PC-9 (cell line): ENCODE data around the gene NRARP. TPM values are rescaled to one million over a fixed set of nuclear protein-coding genes. Genes with fewer than 3 reads are reported as not detected.

ENCODE experiments used
- BruUV-seq: library from RNA; stranded (reverse); fragments of 400-500 nt; replicated peaks from 2 replicates; lab custom pipeline; 2021; lab: Mats Ljungman, UMichigan
- CTCF ChIA-PET: fragments of 300-600 bp; sonication (Branson Sonifier 250); formaldehyde crosslinking; loops from one replicate; lab custom pipeline; 2022; ENCODE audit warnings: antibody characterized with exemption; lab: Charles Lee
- POLR2A ChIA-PET: fragments of 300-600 bp; sonication (Branson Sonifier 250); formaldehyde crosslinking; loops from one replicate; lab custom pipeline; 2022; ENCODE audit warnings: antibody characterized with exemption; ENCODE audit not compliant: unreplicated experiment; lab: Charles Lee
- DNase-seq, 2 experiments: peaks; one replicate each; pipeline versions ENCODE4 v3.0.0 to v3.0.0-alpha.2; 2015 to 2022; ENCODE audit warnings: mixed read lengths in 1 of 2
- H2AFZ ChIP-seq: fragments of 200-600 bp; sonication (generic); 2 replicates; pipeline ENCODE4 v1.8.1; 2017; ENCODE audit warnings: antibody characterized with exemption
- H3F3A ChIP-seq: fragments of 200-600 bp; sonication (generic); 2 replicates; pipeline ENCODE4 v1.8.1; 2017; ENCODE audit warnings: antibody characterized with exemption, mild to moderate bottlenecking, low read depth; ENCODE audit not compliant: insufficient read depth
- H3K27ac ChIP-seq: fragments of 200-600 bp; sonication (generic); 2 replicates; pipeline ENCODE4 v1.6.1; 2016; ENCODE audit warnings: mixed run types
- H3K27me3 ChIP-seq: fragments of 200-600 bp; sonication (generic); 2 replicates; pipeline ENCODE4 v1.6.1; 2016; ENCODE audit warnings: low read depth, mixed run types; ENCODE audit not compliant: insufficient read depth
- H3K36me3 ChIP-seq: fragments of 200-600 bp; sonication (generic); 2 replicates; pipeline ENCODE4 v1.6.1; 2016; ENCODE audit warnings: low read depth, mixed run types
- H3K4me1 ChIP-seq: fragments of 200-600 bp; sonication (generic); replicated peaks from 2 replicates; pipeline ENCODE4 v1.6.1; 2016; ENCODE audit warnings: mixed run types; ENCODE audit not compliant: insufficient read depth
- H3K4me2 ChIP-seq: fragments of 200-600 bp; sonication (generic); 2 replicates; pipeline ENCODE4 v1.6.1; 2017; ENCODE audit warnings: mixed run types
- H3K4me3 ChIP-seq: fragments of 200-600 bp; sonication (generic); 2 replicates; pipeline ENCODE4 v1.6.1; 2016; ENCODE audit warnings: mixed run types
- H3K79me2 ChIP-seq: fragments of 200-600 bp; sonication (generic); 2 replicates; pipeline ENCODE4 v1.6.1; 2017; ENCODE audit warnings: low read depth, mixed run types
- H3K9me2 ChIP-seq: fragments of 200-600 bp; sonication (generic); 2 replicates; pipeline ENCODE4 v1.8.1; 2017; ENCODE audit warnings: mild to moderate bottlenecking; ENCODE audit not compliant: insufficient read depth
- H3K9me3 ChIP-seq: fragments of 200-600 bp; sonication (generic); 2 replicates; pipeline ENCODE4 v1.8.1; 2016; ENCODE audit warnings: low read depth; ENCODE audit not compliant: insufficient read depth
- H4K20me1 ChIP-seq: fragments of 200-600 bp; sonication (generic); 2 replicates; pipeline ENCODE4 v1.8.1; 2017; ENCODE audit not compliant: insufficient read depth
- EZH2 ChIP-seq: fragments of 200-600 bp; sonication (generic); IDR thresholded peaks from 2 replicates; pipeline ENCODE4 v1.8.0; 2017; ENCODE audit warnings: antibody characterized with exemption, low read depth
- intact Hi-C: fragments of 100-400 bp; cut with micrococcal nuclease; formaldehyde crosslinking; loops from one replicate; pipeline ENCODE4 v1.10.0; 2022; ENCODE audit not compliant: unreplicated experiment
- total RNA-seq: library from RNA; stranded (reverse); gene quantifications from 2 replicates; pipeline ENCODE4 v1.2.3, GENCODE V29; 2021
- TF ChIP-seq, protein P1 (sequence below): fragments of 200-600 bp; sonication (generic); conservative IDR thresholded peaks from 2 replicates; pipeline ENCODE4 v1.6.1; 2017; ENCODE audit warnings: mixed run types, antibody characterized with exemption, mild to moderate bottlenecking, moderate library complexity

The NRARP gene
- total RNA-seq, 1 experiment from 2014 or later, result 20.6 TPM

DNA sequence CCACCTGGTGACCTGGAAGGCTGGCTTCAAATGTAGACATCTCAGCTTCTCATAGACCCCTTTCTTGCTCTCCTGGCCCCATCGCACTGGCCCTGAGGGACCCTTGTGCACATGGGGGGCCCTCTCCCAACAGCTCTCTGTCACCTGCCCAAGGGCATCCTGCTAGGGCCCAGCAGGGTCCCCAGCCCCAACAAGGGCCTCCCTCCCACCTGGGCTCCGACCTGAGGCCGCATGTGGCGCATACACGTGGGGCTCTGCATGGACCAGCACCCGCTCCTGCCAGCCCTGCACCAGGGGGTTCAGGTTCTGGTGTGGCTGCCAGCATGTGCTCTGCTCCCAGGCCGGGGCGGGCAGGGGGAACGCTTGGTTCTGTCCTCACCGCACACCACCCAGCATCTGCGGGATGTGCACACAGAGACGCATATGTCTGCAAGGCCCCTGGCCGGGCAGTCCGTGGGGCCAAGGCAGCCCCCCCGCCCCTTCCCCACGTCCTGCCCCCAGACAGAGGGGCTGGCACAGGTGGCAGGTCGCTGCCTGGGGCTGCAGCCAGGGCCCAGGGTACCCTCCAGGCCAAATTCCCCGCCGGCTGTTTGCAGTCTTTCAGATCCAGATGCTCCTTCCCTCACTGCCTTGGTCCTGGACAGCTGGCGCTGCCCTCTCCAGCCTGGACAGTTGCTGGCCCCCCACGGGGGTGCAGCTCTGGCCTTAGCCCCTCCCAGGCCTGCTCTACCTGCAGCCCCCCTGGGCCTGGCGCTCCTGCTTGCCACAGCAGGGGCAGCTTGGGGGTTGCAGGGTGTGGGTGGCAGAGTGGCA is 17.9 kb upstream of the NRARP start:
- Histone ChIP-seq H3K4me2 (no peak overlapping the region), H3K79me2 (no peaks in the 10 kb centered on the region), H4K20me1 (no peaks in the 10 kb centered on the region), H3K27ac (no peak overlapping the region), H3K27me3 (no peaks in the 10 kb centered on the region), H3F3A (no peaks in the 10 kb centered on the region), H3K9me3 (no peaks in the 10 kb centered on the region), H3K4me1 (peaks cover 16% of the 10 kb centered on the region; the same call in 1 of the 2 replicates), H3K4me3 (no peak overlapping the region), H2AFZ (no peak overlapping the region), H3K36me3 (no peaks in the 10 kb centered on the region), H3K9me2 (no peaks in the 10 kb centered on the region)
- BruUV-seq, result no TSS peak
- ChIA-PET POLR2A (no interaction called here), CTCF (interaction anchor here (1.6 kb wide), 1 partner anchor 18 kb away, joined by 10 read pairs; the partner anchor contains the start of gene NRARP)
- TF ChIP-seq, protein P1, sequence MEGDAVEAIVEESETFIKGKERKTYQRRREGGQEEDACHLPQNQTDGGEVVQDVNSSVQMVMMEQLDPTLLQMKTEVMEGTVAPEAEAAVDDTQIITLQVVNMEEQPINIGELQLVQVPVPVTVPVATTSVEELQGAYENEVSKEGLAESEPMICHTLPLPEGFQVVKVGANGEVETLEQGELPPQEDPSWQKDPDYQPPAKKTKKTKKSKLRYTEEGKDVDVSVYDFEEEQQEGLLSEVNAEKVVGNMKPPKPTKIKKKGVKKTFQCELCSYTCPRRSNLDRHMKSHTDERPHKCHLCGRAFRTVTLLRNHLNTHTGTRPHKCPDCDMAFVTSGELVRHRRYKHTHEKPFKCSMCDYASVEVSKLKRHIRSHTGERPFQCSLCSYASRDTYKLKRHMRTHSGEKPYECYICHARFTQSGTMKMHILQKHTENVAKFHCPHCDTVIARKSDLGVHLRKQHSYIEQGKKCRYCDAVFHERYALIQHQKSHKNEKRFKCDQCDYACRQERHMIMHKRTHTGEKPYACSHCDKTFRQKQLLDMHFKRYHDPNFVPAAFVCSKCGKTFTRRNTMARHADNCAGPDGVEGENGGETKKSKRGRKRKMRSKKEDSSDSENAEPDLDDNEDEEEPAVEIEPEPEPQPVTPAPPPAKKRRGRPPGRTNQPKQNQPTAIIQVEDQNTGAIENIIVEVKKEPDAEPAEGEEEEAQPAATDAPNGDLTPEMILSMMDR, result no peak
- DNase-seq, result no peak
- intact Hi-C loops, result no loop called here

DNA sequence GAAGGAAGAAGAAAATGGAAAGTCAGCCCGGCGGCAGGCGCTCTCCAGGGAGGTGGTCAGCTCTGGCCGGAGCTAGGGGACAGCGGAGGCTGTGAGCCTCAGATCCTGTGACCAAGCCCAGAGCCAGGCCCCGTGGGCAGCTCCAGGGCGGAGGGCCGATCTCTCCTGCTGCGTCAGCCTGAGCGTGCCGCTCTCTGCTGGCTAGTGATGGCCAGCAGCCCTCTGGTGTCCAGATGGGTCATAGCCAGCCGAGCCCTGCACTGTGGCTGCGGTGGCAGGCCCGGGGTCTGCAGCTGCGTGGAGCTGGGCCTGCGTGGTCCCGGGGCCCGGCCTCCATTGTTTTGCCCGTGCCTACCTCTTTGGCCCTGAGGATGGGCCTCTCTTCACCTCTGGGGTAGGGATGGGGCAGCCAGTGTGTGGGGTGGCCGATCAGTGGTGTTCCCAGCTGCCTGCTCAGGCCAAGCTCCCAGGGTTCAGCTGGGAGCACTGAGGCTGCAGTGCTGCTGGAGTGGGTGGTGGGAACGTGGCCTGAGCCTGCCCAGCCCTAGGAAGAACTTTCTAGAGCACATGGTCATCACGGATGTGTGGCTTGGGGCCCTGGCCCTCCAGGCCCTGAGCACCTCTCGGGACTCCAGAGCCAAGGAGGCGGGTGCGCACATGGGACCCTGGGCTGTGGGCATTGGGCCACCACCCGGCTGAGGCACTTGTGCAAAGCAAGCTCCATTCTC is 17.1 kb upstream of the NRARP start:
- Histone ChIP-seq H3F3A (0 out of 2 replicates have a peak, but pooled peaks cover under 1% of the 10 kb centered on the region), H3K79me2 (no peaks in the 10 kb centered on the region), H3K9me3 (no peaks in the 10 kb centered on the region), H2AFZ (no peak overlapping the region), H3K4me2 (no peak overlapping the region), H3K9me2 (no peaks in the 10 kb centered on the region), H3K4me3 (no peak overlapping the region), H3K27ac (no peak overlapping the region), H4K20me1 (no peaks in the 10 kb centered on the region), H3K36me3 (no peaks in the 10 kb centered on the region), H3K27me3 (no peaks in the 10 kb centered on the region), H3K4me1 (peaks cover 16% of the 10 kb centered on the region; the same call in 1 of the 2 replicates)
- TF ChIP-seq, protein P1, result peak; percentile 33; the same call in 1 of the 2 replicates
- TF ChIP-seq EZH2, result no peak
- CTCF ChIA-PET, result interaction anchor here (1.6 kb wide), 1 partner anchor 17 kb away, joined by 10 read pairs; the partner anchor contains the start of gene NRARP
- no TSS peak for BruUV-seq
- DNase-seq, result peak in 1 of 2 experiments; percentile 63
- POLR2A ChIA-PET, result no interaction called here
- intact Hi-C loops, result no loop called here

DNA sequence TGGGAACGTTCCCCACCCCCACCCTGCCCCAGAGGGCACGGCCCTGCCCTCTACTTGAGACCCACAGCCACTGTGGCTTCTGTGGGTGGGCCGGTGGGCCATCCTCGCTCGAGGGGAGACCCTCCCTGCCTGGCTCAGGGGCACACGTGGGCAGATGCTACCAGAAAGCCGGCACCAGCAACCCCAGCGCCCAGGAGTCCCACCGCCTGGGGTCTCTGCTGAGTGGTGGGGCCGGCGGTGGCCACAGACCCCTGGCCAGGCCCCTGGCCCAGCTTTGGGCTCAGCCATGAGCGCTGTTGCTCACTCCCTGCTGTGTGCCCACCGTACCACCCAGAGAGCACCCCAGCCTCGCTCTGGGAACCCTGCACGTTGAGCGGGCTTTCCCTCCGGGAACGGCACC is 16.5 kb upstream of the NRARP start:
- H3K79me2 ChIP-seq, result no peaks in the 10 kb centered on the region
- no peaks in the 10 kb centered on the region for H4K20me1 ChIP-seq
- no peaks in the 10 kb centered on the region for H3K9me2 ChIP-seq
- ChIA-PET POLR2A (no interaction called here), CTCF (interaction anchor here (0.6 to 1.6 kb wide), 2 partner anchors 17 to 227 kb away, joined by 3 to 10 read pairs; partner anchors contain the start of gene NRARP)
- TF ChIP-seq EZH2, result no peak
- TF ChIP-seq, protein P1, result no peak
- H3K27me3 ChIP-seq, result no peaks in the 10 kb centered on the region
- H3K4me3 ChIP-seq, result no peak overlapping the region
- BruUV-seq, result no TSS peak
- intact Hi-C loops, result no loop called here
- DNase-seq, result no peak
- H3K36me3 ChIP-seq, result no peaks in the 10 kb centered on the region
- no peaks in the 10 kb centered on the region for H3K9me3 ChIP-seq
- no peak overlapping the region for H2AFZ ChIP-seq
- H3F3A ChIP-seq, result peaks cover 6% of the 10 kb centered on the region; the same call in 1 of the 2 replicates
- H3K4me1 ChIP-seq, result peaks cover 16% of the 10 kb centered on the region
- no peak overlapping the region for H3K4me2 ChIP-seq
- H3K27ac ChIP-seq, result no peak overlapping the region
